NCI-H128 (cell line): Measurements from ENCODE around the gene POC1A.

ENCODE experiments used
- DNase-seq: peaks from one replicate; lab custom pipeline; 2025; ENCODE audit not compliant: unreplicated experiment; lab: John Stamatoyannopoulos, UW

The POC1A gene

DNA sequence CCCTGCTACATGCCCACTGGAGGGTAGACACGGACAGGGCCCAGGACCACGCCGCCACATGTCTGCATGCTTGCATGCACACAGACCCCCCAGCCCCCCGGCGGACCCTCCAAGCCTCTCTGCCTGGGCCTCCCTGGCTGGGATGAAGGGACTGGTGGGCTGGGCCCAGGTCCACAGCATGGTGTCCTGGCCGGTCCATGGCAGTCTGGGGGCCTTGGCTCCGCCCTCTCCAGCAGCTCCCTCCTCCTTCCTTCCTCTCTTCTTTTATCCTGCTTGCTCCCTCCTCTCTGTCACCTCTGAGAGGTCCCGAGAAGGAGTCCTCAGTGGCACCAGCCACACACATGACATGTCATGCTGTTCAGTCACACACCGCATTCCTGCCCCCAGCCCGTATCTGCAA is 122.3 kb downstream of the POC1A start:
- DNase-seq, result no peak

DNA sequence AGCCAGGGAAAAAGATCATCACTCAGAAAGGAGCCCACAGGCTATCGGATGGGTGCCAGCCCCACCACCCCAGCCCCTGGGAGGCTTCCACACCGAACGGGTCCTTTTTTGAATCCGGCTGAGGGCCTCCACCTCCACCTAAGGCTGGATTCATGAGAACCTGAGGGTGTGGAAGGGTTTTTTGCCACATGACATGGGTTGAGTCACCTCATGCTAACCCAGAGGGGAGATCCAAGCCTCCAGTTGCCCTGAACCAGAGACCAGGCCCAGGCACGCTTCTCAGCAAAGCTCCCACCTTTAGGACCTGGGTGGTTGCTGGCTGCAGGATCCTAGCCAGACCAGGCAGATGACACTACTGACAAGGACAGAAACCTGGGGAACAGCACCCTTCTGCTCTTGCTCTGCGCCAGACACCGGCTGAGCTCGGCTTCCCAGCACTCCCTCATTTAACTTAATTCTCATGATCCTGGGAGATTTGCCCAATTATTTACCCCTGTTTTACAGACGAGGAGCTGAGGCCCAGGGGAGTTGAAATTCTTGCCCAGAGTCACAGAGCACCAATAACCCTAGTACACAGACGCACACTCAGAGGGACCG is 123.4 kb downstream of the POC1A start:
- no peak for DNase-seq

GRCh38 chr3:52029535-52029934 is 124.7 kb downstream of the POC1A start:
- no peak for DNase-seq

DNA sequence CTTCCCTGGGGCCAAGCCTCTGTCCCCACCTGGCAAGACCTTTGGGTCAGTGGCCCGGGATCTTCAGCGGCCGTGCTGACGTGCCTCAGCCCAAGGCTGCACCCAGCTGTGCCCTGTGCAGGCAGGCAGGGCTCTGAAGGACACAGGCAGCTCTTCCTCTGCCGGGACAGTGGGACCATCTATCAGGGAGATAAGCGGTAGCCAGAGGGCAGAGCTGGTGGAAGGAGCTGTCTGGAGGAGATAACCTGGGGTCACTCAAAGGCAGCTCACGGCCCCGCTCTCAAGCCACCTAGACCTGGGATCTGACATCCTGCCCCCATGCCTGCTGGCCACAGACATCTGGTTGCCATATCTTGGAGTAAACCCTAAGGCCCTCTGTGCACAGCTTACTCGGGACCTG is 125.2 kb downstream of the POC1A start:
- no peak for DNase-seq

DNA sequence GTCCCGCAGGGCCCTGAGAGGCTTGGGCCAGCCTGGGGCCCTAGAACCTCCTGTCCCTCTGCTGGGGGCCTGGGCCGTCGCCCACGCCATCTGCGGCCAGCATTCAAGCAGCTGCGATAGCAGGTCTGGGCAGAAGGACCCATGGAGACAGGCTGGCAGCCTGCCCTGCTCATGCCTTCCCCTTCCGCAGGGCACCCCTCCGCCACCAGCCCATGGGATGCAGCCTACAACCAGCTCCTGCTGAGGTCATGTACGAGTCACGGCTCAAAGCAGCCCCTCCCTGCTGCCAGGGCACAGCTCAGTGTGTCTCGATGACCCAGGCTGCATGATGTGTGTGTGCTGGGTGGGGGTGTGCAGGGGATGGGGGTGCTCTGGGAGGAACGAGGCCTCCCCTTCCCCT is 125.7 kb downstream of the POC1A start:
- DNase-seq, result no peak

- no peak for DNase-seq
Measured at GRCh38 chr3:52026041-52026440, 128.2 kb downstream of the POC1A start.

DNA sequence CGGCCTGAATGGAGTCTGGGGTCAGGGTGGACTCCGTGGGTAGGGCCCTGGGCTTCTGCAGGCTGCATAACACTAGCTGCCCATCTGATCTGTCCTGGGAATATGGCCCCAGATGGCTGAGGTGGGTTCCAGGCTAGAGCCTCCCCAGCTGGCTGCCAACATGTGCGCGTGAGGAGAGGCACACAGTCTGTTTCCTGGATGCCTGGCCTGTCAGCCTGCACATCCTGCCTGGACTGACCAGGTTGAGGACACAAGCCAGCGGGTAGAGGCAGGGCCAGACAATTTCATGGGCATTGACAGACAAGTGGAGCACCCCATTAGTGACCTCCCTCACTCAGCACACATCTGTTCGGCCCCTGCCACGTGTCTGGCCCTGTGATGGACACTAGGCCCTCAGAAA is 128.8 kb downstream of the POC1A start:
- no peak for DNase-seq
